ENCODE data around the gene RASGRP3.
"Not testable (repeated sequence)": the region's sequence is repeated elsewhere in the genome, so short reads cannot be mapped to it uniquely, and the experiment has no call there.

Gene RASGRP3, protein sequence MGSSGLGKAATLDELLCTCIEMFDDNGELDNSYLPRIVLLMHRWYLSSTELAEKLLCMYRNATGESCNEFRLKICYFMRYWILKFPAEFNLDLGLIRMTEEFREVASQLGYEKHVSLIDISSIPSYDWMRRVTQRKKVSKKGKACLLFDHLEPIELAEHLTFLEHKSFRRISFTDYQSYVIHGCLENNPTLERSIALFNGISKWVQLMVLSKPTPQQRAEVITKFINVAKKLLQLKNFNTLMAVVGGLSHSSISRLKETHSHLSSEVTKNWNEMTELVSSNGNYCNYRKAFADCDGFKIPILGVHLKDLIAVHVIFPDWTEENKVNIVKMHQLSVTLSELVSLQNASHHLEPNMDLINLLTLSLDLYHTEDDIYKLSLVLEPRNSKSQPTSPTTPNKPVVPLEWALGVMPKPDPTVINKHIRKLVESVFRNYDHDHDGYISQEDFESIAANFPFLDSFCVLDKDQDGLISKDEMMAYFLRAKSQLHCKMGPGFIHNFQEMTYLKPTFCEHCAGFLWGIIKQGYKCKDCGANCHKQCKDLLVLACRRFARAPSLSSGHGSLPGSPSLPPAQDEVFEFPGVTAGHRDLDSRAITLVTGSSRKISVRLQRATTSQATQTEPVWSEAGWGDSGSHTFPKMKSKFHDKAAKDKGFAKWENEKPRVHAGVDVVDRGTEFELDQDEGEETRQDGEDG

DNA sequence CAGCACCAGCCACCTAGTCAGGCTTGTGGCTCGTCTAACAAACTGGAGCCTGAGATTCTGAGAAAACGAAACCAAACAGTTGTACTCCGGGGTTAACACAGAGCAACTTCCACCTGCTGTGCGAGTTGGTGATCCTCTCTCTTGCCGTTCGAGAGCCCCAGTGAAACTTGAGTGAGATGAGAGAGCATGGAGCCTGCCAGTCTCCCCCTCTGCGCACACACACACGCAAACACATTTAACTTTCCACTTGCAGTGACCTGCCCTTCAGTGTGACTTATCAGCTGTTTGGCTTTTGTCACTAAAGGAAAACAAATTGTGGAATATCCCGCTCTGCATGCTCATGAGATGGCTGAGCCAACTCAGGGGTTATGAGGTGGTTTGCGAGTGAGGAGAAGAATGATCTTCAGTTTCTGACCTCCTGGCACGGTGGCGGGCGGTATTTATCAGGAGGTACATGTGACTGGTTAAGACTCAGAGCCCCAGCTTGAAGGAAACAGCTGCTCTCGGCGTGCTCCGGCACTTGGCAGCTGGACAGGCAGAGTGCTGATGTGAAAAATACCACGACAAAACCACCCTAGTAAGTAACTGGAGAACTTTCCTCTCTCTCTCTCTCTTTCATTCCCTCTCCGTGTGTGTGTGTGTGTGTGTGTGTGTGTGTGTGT is at the start of gene RASGRP3:
TSS of gene RASGRP3 (plus strand) at position 519 of the 662 bp plus-strand sequence. CDS start 38,488 bp downstream, outside the sequence.
- peak; percentile 54 for DNase-seq

DNA sequence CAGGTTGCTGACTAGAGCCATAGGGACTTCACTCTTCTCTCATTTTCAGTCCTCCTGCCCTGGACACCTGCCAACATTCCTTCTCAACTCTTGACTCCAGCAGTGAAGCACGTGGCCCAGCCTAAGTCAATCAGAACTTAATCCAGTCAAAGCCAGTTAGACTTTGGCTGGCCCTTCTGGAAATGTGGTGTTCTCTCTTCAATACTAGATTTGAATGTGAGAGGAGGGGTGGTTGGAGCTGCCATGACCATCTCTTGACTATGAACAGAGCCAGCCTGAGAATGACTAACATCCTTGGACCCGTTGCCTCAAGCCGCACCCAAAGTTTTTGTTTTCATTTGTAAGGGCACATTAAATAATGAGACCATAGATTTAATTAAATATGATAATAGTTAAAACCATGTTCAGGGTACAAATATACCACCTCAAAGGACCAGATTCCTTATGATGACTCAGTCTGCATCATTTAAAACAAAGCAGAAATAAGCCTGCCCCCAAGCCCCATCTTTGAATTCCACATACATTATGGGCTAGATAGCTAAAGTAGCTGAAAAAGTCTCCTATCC is 49.7 kb upstream of the RASGRP3 start:
- peak; percentile 5 for DNase-seq

DNA sequence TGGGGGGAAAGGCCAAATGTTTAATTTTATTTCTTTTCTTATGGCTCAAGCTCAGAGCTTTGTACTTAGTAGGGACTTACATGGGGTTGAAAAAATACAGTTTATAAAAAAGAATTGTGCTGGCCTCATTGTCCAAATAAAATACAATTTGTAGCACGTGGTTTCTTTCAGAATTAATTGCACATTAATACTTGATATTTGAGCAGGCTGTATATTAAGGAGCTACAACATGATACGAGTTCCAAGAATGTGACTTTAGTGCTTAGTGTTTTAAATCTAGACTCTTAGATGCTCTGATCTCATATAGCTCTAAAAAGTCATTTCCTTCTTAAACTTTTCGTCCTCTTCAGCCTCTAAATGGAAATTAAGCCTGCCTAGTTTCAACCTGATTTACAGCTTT is 46.4 kb upstream of the RASGRP3 start:
- DNase-seq: no peak

DNA sequence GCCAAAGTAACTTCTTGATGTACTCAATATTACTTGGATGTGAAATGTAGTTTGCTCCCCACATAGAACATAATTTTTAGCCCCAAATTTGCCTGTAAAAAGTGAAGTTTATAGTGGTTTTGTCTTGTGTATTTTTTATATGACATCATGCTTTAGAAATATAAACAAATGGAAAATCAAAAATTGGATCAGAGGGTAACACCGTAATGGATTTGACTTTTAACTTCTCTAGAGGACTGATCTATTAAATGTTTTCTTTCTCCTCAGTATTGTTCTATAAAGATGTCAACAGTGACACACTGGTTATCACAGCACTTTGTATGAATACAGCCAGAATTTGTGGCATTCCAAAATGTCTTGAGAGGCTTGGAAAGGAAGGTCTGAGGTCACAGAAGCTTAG is 45.6 kb upstream of the RASGRP3 start:
- DNase-seq: no peak

GRCh38 chr2:33432871-33433270 is 43.6 kb upstream of the RASGRP3 start:
- DNase-seq: no peak

- no peak for DNase-seq
These were observed 42.9 kb upstream of the RASGRP3 start for GRCh38 chr2:33433279-33434235.

DNA sequence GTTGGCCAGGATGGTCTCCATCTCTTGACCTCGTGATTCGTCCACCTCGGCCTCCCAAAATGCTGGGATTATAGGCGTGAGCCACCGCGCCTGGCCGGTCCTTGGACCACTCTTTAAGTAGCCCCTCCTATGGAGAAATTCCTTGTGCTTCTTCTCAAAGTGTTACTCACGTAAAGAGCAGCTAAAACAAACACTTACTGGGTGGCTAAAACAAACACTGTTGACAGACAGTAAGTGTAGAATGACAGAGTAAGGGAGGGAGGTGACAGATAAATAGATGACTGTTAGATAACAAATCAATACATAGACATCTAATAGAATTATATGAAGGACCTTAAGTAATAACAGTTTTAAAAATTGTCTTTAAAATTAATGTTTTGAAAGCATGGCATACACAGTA is 40.9 kb upstream of the RASGRP3 start:
- no peak for DNase-seq

GRCh38 chr2:33436083-33436482 is 40.4 kb upstream of the RASGRP3 start:
- DNase-seq: no peak

GRCh38 chr2:33437297-33437696 is 39.2 kb upstream of the RASGRP3 start:
- DNase-seq: no peak

GRCh38 chr2:33437815-33438214 is 38.6 kb upstream of the RASGRP3 start:
- DNase-seq: no peak

DNA sequence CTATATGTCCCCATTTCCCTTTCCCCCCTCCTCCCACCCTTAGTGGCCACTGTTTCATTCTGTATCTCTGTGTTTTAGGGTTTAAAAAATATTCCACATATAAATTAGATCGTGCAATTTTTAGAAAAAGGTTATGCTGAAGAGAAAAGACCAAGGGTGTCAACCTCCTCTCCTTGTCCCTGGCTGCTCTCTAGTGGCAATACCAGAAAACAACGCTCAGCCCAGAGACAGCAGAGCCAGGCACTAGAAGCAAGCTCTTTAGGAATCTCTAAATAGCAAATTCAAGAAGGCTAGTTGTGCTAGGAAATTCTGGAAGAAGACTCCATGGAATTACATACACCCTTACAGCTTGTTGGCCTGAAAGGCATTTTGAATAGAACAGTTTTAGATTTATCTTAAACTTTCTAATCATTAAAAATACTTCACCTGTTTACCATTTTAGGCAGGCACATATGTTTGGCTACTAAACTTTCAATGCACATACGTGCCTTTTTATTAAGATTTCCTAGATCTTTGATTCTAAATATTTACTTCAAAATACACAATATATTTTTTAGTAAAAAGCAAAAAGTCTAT is 35.1 kb upstream of the RASGRP3 start:
- DNase-seq: no peak

DNA sequence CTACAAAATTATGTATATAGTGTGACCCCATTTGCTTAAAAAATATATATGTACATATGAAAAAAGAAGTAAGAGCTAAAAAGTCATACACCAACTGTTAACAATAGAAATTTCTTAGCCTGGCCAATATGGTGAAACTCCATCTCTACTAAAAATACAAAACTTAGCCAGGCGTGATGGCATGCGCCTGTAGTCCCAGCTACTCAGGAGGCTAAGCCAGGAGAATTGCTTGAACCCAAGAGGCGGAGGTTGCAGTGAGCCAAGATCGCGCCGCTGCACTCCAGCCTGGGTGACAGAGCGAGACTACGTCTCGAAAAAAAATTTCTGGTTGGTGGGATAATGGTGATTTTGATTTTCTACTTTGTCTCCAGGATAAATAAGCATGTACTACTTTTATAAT is 34.4 kb upstream of the RASGRP3 start:
- not testable (repeated sequence) for DNase-seq

GRCh38 chr2:33442528-33443079 is 33.8 kb upstream of the RASGRP3 start:
- no peak for DNase-seq

DNA sequence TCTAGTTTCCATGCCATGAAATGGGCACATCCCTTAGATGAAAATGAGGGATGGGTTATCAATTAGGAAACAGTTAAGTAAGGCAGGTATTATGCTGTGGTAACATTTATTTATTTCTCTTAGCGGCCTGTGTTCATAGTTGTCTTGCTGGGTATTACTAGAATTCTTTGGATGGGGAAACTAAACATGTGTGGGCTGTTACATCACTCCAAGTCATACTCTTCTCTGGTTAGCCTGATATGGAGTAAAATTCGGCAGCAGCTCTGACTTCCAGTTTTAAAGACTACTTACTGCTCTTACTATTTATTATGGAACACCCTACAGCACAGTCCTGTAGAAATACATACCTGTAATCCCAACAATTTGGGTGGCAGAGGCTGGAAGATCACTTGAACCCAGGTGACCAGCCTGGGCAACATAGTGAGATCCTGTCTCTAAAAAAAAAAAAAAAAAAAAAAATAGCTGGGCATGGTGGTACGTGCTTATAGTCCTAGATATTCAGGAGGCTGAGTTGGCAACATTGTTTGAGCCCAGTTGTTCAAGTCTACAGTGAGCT is 33.1 kb upstream of the RASGRP3 start:
- DNase-seq: no peak

GRCh38 chr2:33444967-33445366 is 31.5 kb upstream of the RASGRP3 start:
- no peak for DNase-seq

DNA sequence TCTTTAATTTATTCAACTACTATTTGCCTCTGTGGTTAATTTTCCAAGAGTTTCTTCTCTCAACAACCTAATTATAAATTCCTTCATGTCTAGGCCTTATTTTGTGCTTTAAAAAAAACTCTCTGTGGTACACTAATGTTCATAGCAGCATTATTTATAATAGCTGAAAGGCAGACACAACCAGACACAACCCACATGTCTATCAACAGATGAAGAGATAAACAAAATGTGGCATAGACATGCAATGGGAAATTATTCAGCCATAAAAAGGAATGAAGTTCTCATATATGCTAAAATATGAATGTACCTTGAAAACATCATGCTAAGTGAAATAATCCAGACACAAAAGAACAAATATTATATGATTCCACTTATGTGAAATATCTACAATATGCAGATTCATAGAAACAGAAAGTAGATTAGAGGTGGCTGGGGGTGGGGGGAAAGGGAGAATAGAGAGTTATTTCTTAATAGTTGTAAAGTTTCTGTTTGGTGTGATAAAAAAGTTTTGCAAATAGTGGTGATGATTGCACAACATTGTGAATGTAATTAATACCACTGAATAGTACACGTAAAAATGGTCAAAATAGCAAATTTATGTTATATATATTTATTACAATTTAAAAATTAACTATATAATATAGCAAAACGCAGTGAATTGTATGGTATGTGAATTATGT is 28.1 kb upstream of the RASGRP3 start:
- no peak for DNase-seq

GRCh38 chr2:33451214-33451613 is 25.2 kb upstream of the RASGRP3 start:
- no peak for DNase-seq

DNA sequence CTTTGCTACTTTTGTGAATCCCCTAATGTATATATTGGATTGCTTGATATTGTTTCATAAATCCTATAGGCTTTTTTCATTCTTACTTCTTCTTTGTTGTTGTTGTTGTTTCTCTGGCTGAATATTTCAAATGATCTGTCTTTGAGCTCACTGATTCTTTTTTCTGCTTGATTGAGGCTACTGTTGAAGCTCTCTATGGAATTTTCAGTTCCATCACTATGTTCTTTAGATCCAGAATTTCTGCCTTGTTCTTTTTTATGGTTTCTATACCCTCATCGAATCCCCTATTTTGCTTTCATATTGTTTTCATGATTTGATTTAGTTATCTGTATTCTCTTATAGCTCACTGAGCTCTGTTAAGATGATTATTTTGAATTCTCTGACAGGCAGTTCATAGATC is 24.6 kb upstream of the RASGRP3 start:
- no peak for DNase-seq

DNA sequence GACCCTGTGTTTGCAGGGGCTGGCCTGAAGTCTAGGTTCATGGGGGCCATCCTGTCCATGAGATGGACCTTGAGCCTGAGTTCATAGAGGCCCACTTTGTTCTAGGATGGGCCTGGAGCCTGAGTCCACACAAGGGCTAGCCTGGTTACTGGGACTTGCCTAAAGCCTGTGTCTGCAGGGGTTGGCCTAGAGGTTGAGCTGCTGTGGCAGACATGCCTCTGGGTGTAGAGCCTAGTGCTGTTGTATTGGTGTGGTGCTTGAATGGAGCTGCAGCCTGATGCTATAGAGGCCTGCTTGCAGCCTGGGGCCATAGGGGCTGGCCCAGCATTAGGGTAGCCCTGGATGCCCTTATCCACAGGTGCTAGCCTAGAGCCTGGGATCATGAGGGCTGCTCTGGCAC is 23.9 kb upstream of the RASGRP3 start:
- no peak for DNase-seq

GRCh38 chr2:33453905-33454479 is 22.5 kb upstream of the RASGRP3 start:
- no peak for DNase-seq
